Activated CD4-positive, alpha-beta memory T cell treated with anti-CD3 and anti-CD28 coated beads for 36 hours (primary cell): Measurements from ENCODE around the gene KIF26B. TPM values are rescaled to one million over a fixed set of nuclear protein-coding genes. Genes with fewer than 3 reads are reported as not detected.

Experiments used
- CTCF ChIA-PET: fragments of 350-600 bp; sonication (Branson Sonifier 250); formaldehyde crosslinking; loops from one replicate; lab custom pipeline; 2021; ENCODE audit warnings: antibody characterized with exemption, inconsistent platforms; lab: Charles Lee
- POLR2A ChIA-PET: fragments of 350-600 bp; sonication (Branson Sonifier 250); formaldehyde crosslinking; loops from one replicate; lab custom pipeline; 2021; ENCODE audit warnings: antibody characterized with exemption; lab: Charles Lee
- DNase-seq: peaks from one replicate; pipeline ENCODE4 v3.0.0-alpha.2; 2020
- H3K27ac Mint-ChIP-seq: one replicate; pipeline ENCODE4 v1.8.0; 2021; ENCODE audit warnings: mixed read lengths
- H3K27me3 Mint-ChIP-seq: one replicate; pipeline ENCODE4 v1.8.0; 2021; ENCODE audit warnings: mixed read lengths
- H3K36me3 Mint-ChIP-seq: one replicate; pipeline ENCODE4 v1.8.0; 2021; ENCODE audit warnings: mixed read lengths
- H3K4me1 Mint-ChIP-seq: one replicate; pipeline ENCODE4 v1.8.0; 2021; ENCODE audit warnings: low read depth, mixed read lengths
- H3K4me3 Mint-ChIP-seq: one replicate; pipeline ENCODE4 v1.8.0; 2021; ENCODE audit warnings: mild to moderate bottlenecking, mixed read lengths
- H3K9me3 Mint-ChIP-seq: one replicate; pipeline ENCODE4 v1.8.0; 2021; ENCODE audit warnings: mixed read lengths
- intact Hi-C: fragments of 100-400 bp; cut with micrococcal nuclease; formaldehyde crosslinking; loops from one replicate; pipeline ENCODE4 v1.15.1; 2023
- total RNA-seq, 2 experiments: library from RNA; stranded (reverse); gene quantifications; one replicate each; pipeline ENCODE4 v1.2.3, GENCODE V29; 2021

Gene KIF26B
- total RNA-seq, 2 experiments from 2014 or later = not detected

- no peak overlapping the region for H3K27ac Mint-ChIP-seq
- intact Hi-C loops = no loop called here
- ChIA-PET CTCF (no interaction called here), POLR2A (no interaction called here)
- no peaks in the 10 kb centered on the region for H3K27me3 Mint-ChIP-seq
- no peaks in the 10 kb centered on the region for H3K36me3 Mint-ChIP-seq
- H3K4me3 Mint-ChIP-seq = no peak overlapping the region
- no peaks in the 10 kb centered on the region for H3K4me1 Mint-ChIP-seq
- H3K9me3 Mint-ChIP-seq = no peaks in the 10 kb centered on the region
- DNase-seq = no peak
These were observed 273.9 kb downstream of the KIF26B start for GRCh38 chr1:245428681-245429080.

- H3K9me3 Mint-ChIP-seq = no peaks in the 10 kb centered on the region
- intact Hi-C loops = no loop called here
- POLR2A ChIA-PET = no interaction called here
- H3K36me3 Mint-ChIP-seq = no peaks in the 10 kb centered on the region
- H3K4me3 Mint-ChIP-seq = no peak overlapping the region
- no peak for DNase-seq
- no peak overlapping the region for H3K27ac Mint-ChIP-seq
- H3K4me1 Mint-ChIP-seq = no peaks in the 10 kb centered on the region
- CTCF ChIA-PET = no interaction called here
- H3K27me3 Mint-ChIP-seq = no peaks in the 10 kb centered on the region
These were observed 276.9 kb downstream of the KIF26B start for GRCh38 chr1:245431706-245432105.

- H3K36me3 Mint-ChIP-seq = no peaks in the 10 kb centered on the region
These were observed 277.6 kb downstream of the KIF26B start for GRCh38 chr1:245432228-245432875.

GRCh38 chr1:245433561-245433960 is 278.8 kb downstream of the KIF26B start:
- Mint-ChIP-seq H3K4me1 (no peaks in the 10 kb centered on the region), H3K27me3 (peaks cover 3% of the 10 kb centered on the region), H3K36me3 (no peaks in the 10 kb centered on the region), H3K4me3 (no peak overlapping the region), H3K27ac (no peak overlapping the region), H3K9me3 (no peaks in the 10 kb centered on the region)
- intact Hi-C loops = no loop called here
- ChIA-PET CTCF (no interaction called here), POLR2A (no interaction called here)
- no peak for DNase-seq

More at GRCh38 chr1:245432228-245432875, 277.6 kb downstream of the KIF26B start:
- CTCF ChIA-PET = no interaction called here
- no peaks in the 10 kb centered on the region for H3K4me1 Mint-ChIP-seq
- POLR2A ChIA-PET = no interaction called here
- no peak overlapping the region for H3K27ac Mint-ChIP-seq
- intact Hi-C loops = no loop called here
- DNase-seq = no peak
- H3K4me3 Mint-ChIP-seq = no peak overlapping the region
- H3K9me3 Mint-ChIP-seq = no peaks in the 10 kb centered on the region
- peaks cover under 1% of the 10 kb centered on the region for H3K27me3 Mint-ChIP-seq

GRCh38 chr1:245434280-245434679 is 279.5 kb downstream of the KIF26B start:
- intact Hi-C loops = no loop called here

GRCh38 chr1:245436407-245436806 is 281.6 kb downstream of the KIF26B start:
- no peak for DNase-seq
- Mint-ChIP-seq H3K27ac (no peak overlapping the region), H3K27me3 (peaks cover 10% of the 10 kb centered on the region), H3K9me3 (no peaks in the 10 kb centered on the region), H3K36me3 (peaks cover under 1% of the 10 kb centered on the region), H3K4me1 (no peaks in the 10 kb centered on the region), H3K4me3 (no peak overlapping the region)
- CTCF ChIA-PET = no interaction called here
- POLR2A ChIA-PET = no interaction called here
- intact Hi-C loops = no loop called here

More at GRCh38 chr1:245434280-245434679, 279.5 kb downstream of the KIF26B start:
- H3K27me3 Mint-ChIP-seq = peaks cover 4% of the 10 kb centered on the region
- ChIA-PET POLR2A (no interaction called here), CTCF (no interaction called here)
- H3K27ac Mint-ChIP-seq = no peak overlapping the region
- no peaks in the 10 kb centered on the region for H3K4me1 Mint-ChIP-seq
- no peaks in the 10 kb centered on the region for H3K36me3 Mint-ChIP-seq
- H3K9me3 Mint-ChIP-seq = no peaks in the 10 kb centered on the region
- H3K4me3 Mint-ChIP-seq = no peak overlapping the region
- DNase-seq = no peak

- Mint-ChIP-seq H3K4me1 (no peaks in the 10 kb centered on the region), H3K9me3 (no peaks in the 10 kb centered on the region)
These were observed 282.7 kb downstream of the KIF26B start for GRCh38 chr1:245437369-245438062.

GRCh38 chr1:245440922-245441321 is 286.1 kb downstream of the KIF26B start:
- intact Hi-C loops = no loop called here
- peaks cover 2% of the 10 kb centered on the region for H3K36me3 Mint-ChIP-seq
- no peak for DNase-seq
- H3K9me3 Mint-ChIP-seq = no peaks in the 10 kb centered on the region
- CTCF ChIA-PET = no interaction called here
- H3K27ac Mint-ChIP-seq = no peak overlapping the region
- H3K4me1 Mint-ChIP-seq = no peaks in the 10 kb centered on the region
- POLR2A ChIA-PET = no interaction called here
- peaks cover 15% of the 10 kb centered on the region for H3K27me3 Mint-ChIP-seq
- H3K4me3 Mint-ChIP-seq = no peak overlapping the region

More at GRCh38 chr1:245437369-245438062, 282.7 kb downstream of the KIF26B start:
- peaks cover 15% of the 10 kb centered on the region for H3K27me3 Mint-ChIP-seq
- no peak for DNase-seq
- ChIA-PET CTCF (no interaction called here), POLR2A (no interaction called here)
- no peak overlapping the region for H3K27ac Mint-ChIP-seq
- peaks cover 2% of the 10 kb centered on the region for H3K36me3 Mint-ChIP-seq
- H3K4me3 Mint-ChIP-seq = no peak overlapping the region
- intact Hi-C loops = no loop called here

GRCh38 chr1:245441689-245442088 is 286.9 kb downstream of the KIF26B start:
- intact Hi-C loops = no loop called here
- Mint-ChIP-seq H3K4me3 (no peak overlapping the region), H3K27me3 (peaks cover 15% of the 10 kb centered on the region), H3K27ac (no peak overlapping the region), H3K9me3 (no peaks in the 10 kb centered on the region), H3K4me1 (no peaks in the 10 kb centered on the region), H3K36me3 (peaks cover 2% of the 10 kb centered on the region)
- ChIA-PET CTCF (no interaction called here), POLR2A (no interaction called here)
- DNase-seq = no peak

- CTCF ChIA-PET = no interaction called here
- Mint-ChIP-seq H3K4me3 (no peak overlapping the region), H3K27me3 (peaks cover 11% of the 10 kb centered on the region), H3K36me3 (peaks cover 2% of the 10 kb centered on the region), H3K4me1 (no peaks in the 10 kb centered on the region), H3K9me3 (no peaks in the 10 kb centered on the region), H3K27ac (no peak overlapping the region)
- no peak for DNase-seq
- intact Hi-C loops = no loop called here
- POLR2A ChIA-PET = no interaction called here
These were observed 289.5 kb downstream of the KIF26B start for GRCh38 chr1:245444147-245444828.

- no peak for DNase-seq
- peaks cover 2% of the 10 kb centered on the region for H3K36me3 Mint-ChIP-seq
- CTCF ChIA-PET = no interaction called here
- no peak overlapping the region for H3K4me3 Mint-ChIP-seq
- H3K9me3 Mint-ChIP-seq = no peaks in the 10 kb centered on the region
- no peaks in the 10 kb centered on the region for H3K4me1 Mint-ChIP-seq
- H3K27ac Mint-ChIP-seq = no peak overlapping the region
- POLR2A ChIA-PET = no interaction called here
- H3K27me3 Mint-ChIP-seq = peaks cover 11% of the 10 kb centered on the region
- intact Hi-C loops = no loop called here
These were observed 290.2 kb downstream of the KIF26B start for GRCh38 chr1:245444945-245445344.

GRCh38 chr1:245448531-245448930 is 293.7 kb downstream of the KIF26B start:
- H3K27ac Mint-ChIP-seq = no peak overlapping the region
- no peak overlapping the region for H3K4me3 Mint-ChIP-seq
- CTCF ChIA-PET = no interaction called here
- no peak for DNase-seq
- POLR2A ChIA-PET = interaction anchor here (0.6 kb wide), 1 partner anchor 8 kb away, joined by 3 read pairs; no protein-coding TSS in a partner anchor
- no peaks in the 10 kb centered on the region for H3K36me3 Mint-ChIP-seq
- H3K27me3 Mint-ChIP-seq = no peaks in the 10 kb centered on the region
- intact Hi-C loops = no loop called here
- no peaks in the 10 kb centered on the region for H3K4me1 Mint-ChIP-seq
- H3K9me3 Mint-ChIP-seq = no peaks in the 10 kb centered on the region
